Right lobe of liver (tissue), 4 donors: ENCODE measurements around the gene ARHGEF16.

Experiments
- CTCF ChIP-seq, 4 donors: fragments of 200-600 bp in 3 of 4; fragments of 450-650 bp in 1 of 4; IDR thresholded peaks; one replicate each; pipeline versions ENCODE4 v1.5.1 to v1.8.0; 2016 to 2022; ENCODE audit warnings: antibody characterized with exemption in 4 of 4, mild to moderate bottlenecking in 2 of 4
- POLR2A ChIP-seq: fragments of 450-650 bp; IDR thresholded peaks from one replicate; pipeline ENCODE4 v1.6.1; 2017; ENCODE audit warnings: antibody characterized with exemption, mild to moderate bottlenecking
- donor health status: DM: no; HTN: no; CAD: no.
- donor health status: DM: no; HTN: no; CAD: no.
- donor health status: DM: no; HTN: yes; CAD: no.

- TF ChIP-seq CTCF (IDR thresholded peaks at IDR 0.05) (no peak), POLR2A (no peak)
Measured at GRCh38 chr1:3485016-3485415, 30.6 kb downstream of the ARHGEF16 start.
